ENCODE measurements around the gene CENPU.

Gene CENPU

GRCh38 chr4:184771416-184771815 lies 37.5 kb upstream of the CENPU start:
- TF ChIP-seq, protein P1, sequence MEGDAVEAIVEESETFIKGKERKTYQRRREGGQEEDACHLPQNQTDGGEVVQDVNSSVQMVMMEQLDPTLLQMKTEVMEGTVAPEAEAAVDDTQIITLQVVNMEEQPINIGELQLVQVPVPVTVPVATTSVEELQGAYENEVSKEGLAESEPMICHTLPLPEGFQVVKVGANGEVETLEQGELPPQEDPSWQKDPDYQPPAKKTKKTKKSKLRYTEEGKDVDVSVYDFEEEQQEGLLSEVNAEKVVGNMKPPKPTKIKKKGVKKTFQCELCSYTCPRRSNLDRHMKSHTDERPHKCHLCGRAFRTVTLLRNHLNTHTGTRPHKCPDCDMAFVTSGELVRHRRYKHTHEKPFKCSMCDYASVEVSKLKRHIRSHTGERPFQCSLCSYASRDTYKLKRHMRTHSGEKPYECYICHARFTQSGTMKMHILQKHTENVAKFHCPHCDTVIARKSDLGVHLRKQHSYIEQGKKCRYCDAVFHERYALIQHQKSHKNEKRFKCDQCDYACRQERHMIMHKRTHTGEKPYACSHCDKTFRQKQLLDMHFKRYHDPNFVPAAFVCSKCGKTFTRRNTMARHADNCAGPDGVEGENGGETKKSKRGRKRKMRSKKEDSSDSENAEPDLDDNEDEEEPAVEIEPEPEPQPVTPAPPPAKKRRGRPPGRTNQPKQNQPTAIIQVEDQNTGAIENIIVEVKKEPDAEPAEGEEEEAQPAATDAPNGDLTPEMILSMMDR (IDR thresholded peaks at IDR 0.05; ENCODE audit: insufficient read depth, missing control alignments) = no peak
- FAIRE-seq (no peak), DNase-seq (ENCODE audit: insufficient read length, low spot score) (no peak)

DNA sequence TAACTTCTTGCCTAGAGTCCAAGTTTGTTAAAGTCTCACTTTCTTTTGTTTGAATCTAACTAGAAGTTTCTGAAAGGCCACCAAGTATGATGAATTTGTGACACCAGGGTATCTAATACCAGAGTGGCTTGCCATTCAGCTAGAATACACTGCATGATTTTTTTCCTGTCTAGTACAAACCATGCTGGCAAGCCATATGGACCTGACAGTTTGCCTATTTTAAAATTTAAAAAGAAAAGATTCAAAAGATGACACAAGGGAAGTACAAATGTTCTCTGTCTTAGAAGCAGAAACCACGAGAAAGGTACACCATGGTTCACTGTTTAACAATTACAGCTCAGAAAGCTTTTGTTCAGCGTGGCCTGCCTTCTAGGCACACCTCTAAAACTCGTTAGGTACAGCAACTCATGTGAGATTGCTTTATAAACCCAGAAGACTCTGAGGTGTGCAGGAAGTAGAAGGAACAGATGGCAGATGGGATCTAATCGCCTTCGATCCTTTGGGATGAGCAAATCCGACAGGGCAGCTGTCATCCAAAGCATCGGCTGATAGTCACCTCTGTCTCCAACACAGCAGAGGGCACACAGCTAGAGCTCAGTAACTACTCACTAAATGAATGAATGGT lies 35.4 kb upstream of the CENPU start:
- TF ChIP-seq, protein P1 (IDR thresholded peaks at IDR 0.05; ENCODE audit: insufficient read depth, missing control alignments) = no peak
- FAIRE-seq (peak; percentile 99), DNase-seq (ENCODE audit: insufficient read length, low spot score) (peak; percentile 62)

GRCh38 chr4:184768296-184768695 lies 34.4 kb upstream of the CENPU start:
- no peak for DNase-seq (ENCODE audit: insufficient read length, low spot score)
- peak; percentile 29 for FAIRE-seq
- TF ChIP-seq, protein P1 (IDR thresholded peaks at IDR 0.05; ENCODE audit: insufficient read depth, missing control alignments) = no peak

DNA sequence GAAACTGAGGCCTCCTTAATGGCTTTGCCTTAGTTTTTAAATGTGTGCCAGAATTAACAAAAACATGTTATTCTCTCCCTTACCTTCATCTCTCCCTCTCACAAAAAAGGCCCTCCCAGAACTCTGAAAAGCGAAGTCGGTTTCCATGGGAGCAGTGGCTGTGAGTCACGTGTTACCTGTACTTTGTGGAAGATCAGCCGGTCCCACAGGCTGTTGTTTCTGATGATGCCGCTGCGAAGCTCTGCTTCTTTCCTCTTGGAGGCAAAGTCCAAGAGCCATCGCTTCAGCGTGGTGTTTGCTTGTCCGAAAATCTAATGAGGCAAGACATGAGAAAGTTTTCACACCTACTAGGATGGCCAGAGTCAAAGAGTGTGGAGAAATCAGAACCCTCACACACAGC lies 32.5 kb upstream of the CENPU start:
- TF ChIP-seq, protein P1 (IDR thresholded peaks at IDR 0.05; ENCODE audit: insufficient read depth, missing control alignments) = no peak
- FAIRE-seq (no peak), DNase-seq (ENCODE audit: insufficient read length, low spot score) (no peak)

GRCh38 chr4:184765473-184766340 lies 31.8 kb upstream of the CENPU start:
- FAIRE-seq (no peak), DNase-seq (ENCODE audit: insufficient read length, low spot score) (no peak)
- TF ChIP-seq, protein P1 (IDR thresholded peaks at IDR 0.05; ENCODE audit: insufficient read depth, missing control alignments) = no peak

DNA sequence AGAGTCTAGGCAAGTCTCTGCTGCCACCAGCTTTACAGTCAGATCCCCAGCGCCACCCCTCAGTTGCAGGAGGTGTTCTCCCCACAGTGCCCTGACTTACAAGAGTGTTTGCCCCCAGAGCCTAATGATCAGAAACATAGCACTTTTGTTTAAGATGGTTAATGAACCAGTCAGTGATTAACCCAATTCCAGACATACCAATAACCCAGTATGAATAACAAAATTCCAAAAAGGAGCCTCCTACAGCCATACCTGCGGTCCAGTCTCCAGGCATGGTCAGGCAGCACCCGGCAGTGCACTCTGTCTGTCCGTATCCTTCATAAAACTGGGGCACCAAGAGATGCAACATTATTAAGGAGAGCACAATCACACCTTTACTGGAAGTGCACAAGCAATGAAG lies 30.7 kb upstream of the CENPU start:
- DNase-seq (ENCODE audit: insufficient read length, low spot score) (no peak), FAIRE-seq (no peak)
- TF ChIP-seq, protein P1 (IDR thresholded peaks at IDR 0.05; ENCODE audit: insufficient read depth, missing control alignments) = no peak
